NCI-H146 (cell line): ENCODE results near the gene AUTS2.

Experiments used
- DNase-seq: peaks from one replicate; lab custom pipeline; 2025; lab: John Stamatoyannopoulos, UW

Gene AUTS2

GRCh38 chr7:70657989-70658632 lies 1059.8 kb downstream of the AUTS2 start:
- DNase-seq: no peak

- no peak for DNase-seq
Measured at GRCh38 chr7:70659263-70659662, 1061.0 kb downstream of the AUTS2 start.

- no peak for DNase-seq
Measured at GRCh38 chr7:70660154-70660818, 1062.0 kb downstream of the AUTS2 start.

- DNase-seq: peak; percentile 83
Measured at GRCh38 chr7:70660819-70661191, 1062.5 kb downstream of the AUTS2 start.

GRCh38 chr7:70663680-70664079 lies 1065.4 kb downstream of the AUTS2 start:
- DNase-seq: no peak

- DNase-seq: no peak
Measured at GRCh38 chr7:70665997-70666396, 1067.7 kb downstream of the AUTS2 start.

GRCh38 chr7:70667406-70667805 lies 1069.1 kb downstream of the AUTS2 start:
- DNase-seq: no peak

- no peak for DNase-seq
Measured at GRCh38 chr7:70668606-70669358, 1070.5 kb downstream of the AUTS2 start.

- no peak for DNase-seq
Measured at GRCh38 chr7:70669854-70670253, 1071.6 kb downstream of the AUTS2 start.

- no peak for DNase-seq
Measured at GRCh38 chr7:70670288-70670687, 1072.0 kb downstream of the AUTS2 start.

GRCh38 chr7:70673778-70674570 lies 1075.7 kb downstream of the AUTS2 start:
- DNase-seq: peak; percentile 39

GRCh38 chr7:70674571-70675010 lies 1076.3 kb downstream of the AUTS2 start:
- DNase-seq: no peak

GRCh38 chr7:70676243-70676642 lies 1078.0 kb downstream of the AUTS2 start:
- no peak for DNase-seq

- DNase-seq: no peak
Measured at GRCh38 chr7:70678621-70679251, 1080.5 kb downstream of the AUTS2 start.

GRCh38 chr7:70679661-70680060 lies 1081.4 kb downstream of the AUTS2 start:
- DNase-seq: no peak

GRCh38 chr7:70680306-70680705 lies 1082.0 kb downstream of the AUTS2 start:
- no peak for DNase-seq

- no peak for DNase-seq
Measured at GRCh38 chr7:70680743-70681468, 1082.6 kb downstream of the AUTS2 start.

GRCh38 chr7:70681469-70682350 lies 1083.4 kb downstream of the AUTS2 start:
- DNase-seq: no peak

- no peak for DNase-seq
Measured at GRCh38 chr7:70684173-70684572, 1085.9 kb downstream of the AUTS2 start.

GRCh38 chr7:70693321-70693685 lies 1095.0 kb downstream of the AUTS2 start:
- DNase-seq: no peak
